ENCODE results near the gene FCER2. TPM values are rescaled to one million over a fixed set of nuclear protein-coding genes. Genes with fewer than 3 reads are reported as not detected.

The FCER2 gene
- total RNA-seq, 1 experiment from 2014 or later = not detected

- CTCF ChIA-PET = no interaction called here
- TF ChIP-seq CTCF (conservative IDR thresholded peaks at IDR 0.05; ENCODE audit: low read depth, low read length) (no peak), EZH2 (IDR thresholded peaks at IDR 0.05; ENCODE audit: low read length, unreplicated experiment) (no peak), EZH2phosphoT487 (IDR thresholded peaks at IDR 0.05; ENCODE audit: borderline replicate concordance, low read length) (no peak)
- intact Hi-C loops (cut with micrococcal nuclease) = no loop called here
- ATAC-seq (no peak), DNase-seq (no peak)
- Histone ChIP-seq H3K9ac (ENCODE audit: low read length) (no peak overlapping the region), H3K27ac (ENCODE audit: low read length) (no peak overlapping the region), H3K79me2 (ENCODE audit: low read length) (no peaks in the 10 kb centered on the region), H3K4me2 (ENCODE audit: low read length) (no peak overlapping the region), H3K9me2 (replicated peaks; ENCODE audit: low read length) (no peaks in the 10 kb centered on the region), H4K20me1 (ENCODE audit: low read length) (no peaks in the 10 kb centered on the region), H3F3A (ENCODE audit: low read length, unreplicated experiment) (no peaks in the 10 kb centered on the region), H2AFZ (ENCODE audit: low read length) (no peak overlapping the region), H3K36me3 (ENCODE audit: low read depth, low read length) (no peaks in the 10 kb centered on the region), H3K27me3 (ENCODE audit: low read length) (peaks cover 11% of the 10 kb centered on the region), H3K9me3 (ENCODE audit: low read length) (no peaks in the 10 kb centered on the region), H3K4me3 (ENCODE audit: low read length) (no peak overlapping the region), H3K4me1 (ENCODE audit: insufficient read depth, low read length) (no peaks in the 10 kb centered on the region)
- POLR2A ChIA-PET (ENCODE audit: unreplicated experiment) = interaction anchor here (0.6 kb wide), 1 partner anchor 78 kb away, joined by 11 read pairs; no protein-coding TSS in a partner anchor
- no TSS peak for BruUV-seq (replicated peaks)
These were observed 1.4 kb upstream of the FCER2 start for GRCh38 chr19:7703332-7703731.

GRCh38 chr19:7701049-7701653, 780 bp downstream of the FCER2 start:
- no peaks in the 10 kb centered on the region for H3F3A ChIP-seq (ENCODE audit: low read length, unreplicated experiment)
- no peaks in the 10 kb centered on the region for H3K36me3 ChIP-seq (ENCODE audit: low read depth, low read length)
- H3K9me2 ChIP-seq (replicated peaks; ENCODE audit: low read length) = no peaks in the 10 kb centered on the region
- ChIA-PET CTCF (no interaction called here), POLR2A (ENCODE audit: unreplicated experiment) (no interaction called here)
- intact Hi-C loops (cut with micrococcal nuclease) = no loop called here
- no peak for ATAC-seq
- no peak overlapping the region for H3K4me3 ChIP-seq (ENCODE audit: low read length)
- DNase-seq = no peak
- TF ChIP-seq EZH2phosphoT487 (IDR thresholded peaks at IDR 0.05; ENCODE audit: borderline replicate concordance, low read length) (no peak), CTCF (conservative IDR thresholded peaks at IDR 0.05; ENCODE audit: low read depth, low read length) (no peak), EZH2 (IDR thresholded peaks at IDR 0.05; ENCODE audit: low read length, unreplicated experiment) (no peak)
- H4K20me1 ChIP-seq (ENCODE audit: low read length) = no peaks in the 10 kb centered on the region
- no peak overlapping the region for H3K27ac ChIP-seq (ENCODE audit: low read length)
- no peak overlapping the region for H3K9ac ChIP-seq (ENCODE audit: low read length)
- no peaks in the 10 kb centered on the region for H3K9me3 ChIP-seq (ENCODE audit: low read length)
- no peak overlapping the region for H3K4me2 ChIP-seq (ENCODE audit: low read length)
- peaks cover 31% of the 10 kb centered on the region for H3K27me3 ChIP-seq (ENCODE audit: low read length)
- no TSS peak for BruUV-seq (replicated peaks)
- H2AFZ ChIP-seq (ENCODE audit: low read length) = no peak overlapping the region
- H3K4me1 ChIP-seq (ENCODE audit: insufficient read depth, low read length) = no peaks in the 10 kb centered on the region
- no peaks in the 10 kb centered on the region for H3K79me2 ChIP-seq (ENCODE audit: low read length)

All from PC-3 (cell line).